NCI-H2196 treated with DMSO at 0.1 percent for 48 hours (cell line): ENCODE measurements around the gene SETX.

Experiments
- DNase-seq: peaks from one replicate; lab custom pipeline; 2025; ENCODE audit not compliant: unreplicated experiment; lab: John Stamatoyannopoulos, UW

Gene SETX

GRCh38 chr9:132356324-132356924 is 1.6 kb upstream of the SETX start:
- no peak for DNase-seq

- DNase-seq: no peak
Measured at GRCh38 chr9:132351404-132352045, 3.3 kb downstream of the SETX start.

GRCh38 chr9:132350861-132351315 is 3.9 kb downstream of the SETX start:
- no peak for DNase-seq

GRCh38 chr9:132348676-132349075 is 6.1 kb downstream of the SETX start:
- no peak for DNase-seq

GRCh38 chr9:132346177-132346576 is 8.6 kb downstream of the SETX start:
- no peak for DNase-seq

GRCh38 chr9:132341177-132341840 is 13.5 kb downstream of the SETX start:
- DNase-seq: no peak

GRCh38 chr9:132334364-132334763 is 20.4 kb downstream of the SETX start:
- no peak for DNase-seq

GRCh38 chr9:132333556-132333955 is 21.2 kb downstream of the SETX start:
- DNase-seq: no peak

GRCh38 chr9:132328580-132328979 is 26.2 kb downstream of the SETX start:
- DNase-seq: no peak

GRCh38 chr9:132327537-132327936 is 27.2 kb downstream of the SETX start:
- no peak for DNase-seq

GRCh38 chr9:132324425-132324824 is 30.4 kb downstream of the SETX start:
- peak; percentile 58 for DNase-seq

- DNase-seq: no peak
Measured at GRCh38 chr9:132319421-132320110, 35.2 kb downstream of the SETX start.

- no peak for DNase-seq
Measured at GRCh38 chr9:132312873-132313272, 41.9 kb downstream of the SETX start.

GRCh38 chr9:132312426-132312825 is 42.4 kb downstream of the SETX start:
- DNase-seq: no peak

- no peak for DNase-seq
Measured at GRCh38 chr9:132311978-132312377, 42.8 kb downstream of the SETX start.

GRCh38 chr9:132309056-132309455 is 45.7 kb downstream of the SETX start:
- DNase-seq: no peak

- no peak for DNase-seq
Measured at GRCh38 chr9:132301521-132301920, 53.3 kb downstream of the SETX start.

GRCh38 chr9:132299221-132299620 is 55.6 kb downstream of the SETX start:
- DNase-seq: no peak

- no peak for DNase-seq
Measured at GRCh38 chr9:132295181-132295580, 59.6 kb downstream of the SETX start.

GRCh38 chr9:132293145-132293721 is 61.6 kb downstream of the SETX start:
- no peak for DNase-seq

- DNase-seq: no peak
Measured at GRCh38 chr9:132288966-132289365, 65.8 kb downstream of the SETX start.
